GM12874 (cell line): ENCODE data around the gene PRR20E.
"Not testable (repeated sequence)": the region's sequence is repeated elsewhere in the genome, so short reads cannot be mapped to it uniquely, and the experiment has no call there.

Source experiments
- TF ChIP-seq, protein P1 (sequence below): IDR thresholded peaks from 2 replicates; pipeline ENCODE4 v1.5.1; 2011; ENCODE audit warnings: low read depth, mild to moderate bottlenecking, control low read depth, low read length, moderate library complexity; ENCODE audit not compliant: insufficient read depth

The PRR20E gene

DNA sequence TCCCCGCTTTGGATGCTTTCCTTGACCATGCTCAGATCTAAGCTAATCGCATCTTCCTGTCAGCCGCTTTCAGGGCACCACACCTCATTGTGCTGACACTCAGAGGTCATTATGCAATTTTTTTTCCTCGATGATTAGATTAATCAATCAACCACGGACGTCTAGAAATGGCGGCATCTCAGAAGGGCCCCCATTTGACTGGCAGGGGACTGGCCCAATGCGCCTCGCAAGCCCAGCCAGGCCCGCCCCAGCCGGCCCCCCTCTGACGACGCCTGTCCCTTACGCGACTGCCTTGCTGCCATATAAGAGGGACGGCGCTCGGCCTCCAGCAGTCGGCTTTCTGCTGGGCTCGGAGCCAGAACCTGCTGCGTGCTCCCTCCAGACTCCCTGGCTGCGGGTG lies 19.8 kb upstream of the PRR20E start, which contains the start of gene PRR20B:
Gene PRR20B, plus strand, starts transcription at position 301 of the 400 bp plus-strand sequence. CDS start 387 bp downstream, outside the sequence.
- TF ChIP-seq, protein P1, sequence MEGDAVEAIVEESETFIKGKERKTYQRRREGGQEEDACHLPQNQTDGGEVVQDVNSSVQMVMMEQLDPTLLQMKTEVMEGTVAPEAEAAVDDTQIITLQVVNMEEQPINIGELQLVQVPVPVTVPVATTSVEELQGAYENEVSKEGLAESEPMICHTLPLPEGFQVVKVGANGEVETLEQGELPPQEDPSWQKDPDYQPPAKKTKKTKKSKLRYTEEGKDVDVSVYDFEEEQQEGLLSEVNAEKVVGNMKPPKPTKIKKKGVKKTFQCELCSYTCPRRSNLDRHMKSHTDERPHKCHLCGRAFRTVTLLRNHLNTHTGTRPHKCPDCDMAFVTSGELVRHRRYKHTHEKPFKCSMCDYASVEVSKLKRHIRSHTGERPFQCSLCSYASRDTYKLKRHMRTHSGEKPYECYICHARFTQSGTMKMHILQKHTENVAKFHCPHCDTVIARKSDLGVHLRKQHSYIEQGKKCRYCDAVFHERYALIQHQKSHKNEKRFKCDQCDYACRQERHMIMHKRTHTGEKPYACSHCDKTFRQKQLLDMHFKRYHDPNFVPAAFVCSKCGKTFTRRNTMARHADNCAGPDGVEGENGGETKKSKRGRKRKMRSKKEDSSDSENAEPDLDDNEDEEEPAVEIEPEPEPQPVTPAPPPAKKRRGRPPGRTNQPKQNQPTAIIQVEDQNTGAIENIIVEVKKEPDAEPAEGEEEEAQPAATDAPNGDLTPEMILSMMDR = not testable (repeated sequence)

DNA sequence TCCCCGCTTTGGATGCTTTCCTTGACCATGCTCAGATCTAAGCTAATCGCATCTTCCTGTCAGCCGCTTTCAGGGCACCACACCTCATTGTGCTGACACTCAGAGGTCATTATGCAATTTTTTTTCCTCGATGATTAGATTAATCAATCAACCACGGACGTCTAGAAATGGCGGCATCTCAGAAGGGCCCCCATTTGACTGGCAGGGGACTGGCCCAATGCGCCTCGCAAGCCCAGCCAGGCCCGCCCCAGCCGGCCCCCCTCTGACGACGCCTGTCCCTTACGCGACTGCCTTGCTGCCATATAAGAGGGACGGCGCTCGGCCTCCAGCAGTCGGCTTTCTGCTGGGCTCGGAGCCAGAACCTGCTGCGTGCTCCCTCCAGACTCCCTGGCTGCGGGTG lies 13.2 kb upstream of the PRR20E start, which contains the start of gene PRR20C:
Gene PRR20C, plus strand, starts transcription at position 301 of the 400 bp plus-strand sequence. CDS start 387 bp downstream, outside the sequence.
- TF ChIP-seq, protein P1 = not testable (repeated sequence)

DNA sequence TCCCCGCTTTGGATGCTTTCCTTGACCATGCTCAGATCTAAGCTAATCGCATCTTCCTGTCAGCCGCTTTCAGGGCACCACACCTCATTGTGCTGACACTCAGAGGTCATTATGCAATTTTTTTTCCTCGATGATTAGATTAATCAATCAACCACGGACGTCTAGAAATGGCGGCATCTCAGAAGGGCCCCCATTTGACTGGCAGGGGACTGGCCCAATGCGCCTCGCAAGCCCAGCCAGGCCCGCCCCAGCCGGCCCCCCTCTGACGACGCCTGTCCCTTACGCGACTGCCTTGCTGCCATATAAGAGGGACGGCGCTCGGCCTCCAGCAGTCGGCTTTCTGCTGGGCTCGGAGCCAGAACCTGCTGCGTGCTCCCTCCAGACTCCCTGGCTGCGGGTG lies 6.7 kb upstream of the PRR20E start, which contains the start of gene PRR20D:
Gene PRR20D, plus strand, starts transcription at position 301 of the 400 bp plus-strand sequence. CDS start 387 bp downstream, outside the sequence.
- TF ChIP-seq, protein P1 = not testable (repeated sequence)

DNA sequence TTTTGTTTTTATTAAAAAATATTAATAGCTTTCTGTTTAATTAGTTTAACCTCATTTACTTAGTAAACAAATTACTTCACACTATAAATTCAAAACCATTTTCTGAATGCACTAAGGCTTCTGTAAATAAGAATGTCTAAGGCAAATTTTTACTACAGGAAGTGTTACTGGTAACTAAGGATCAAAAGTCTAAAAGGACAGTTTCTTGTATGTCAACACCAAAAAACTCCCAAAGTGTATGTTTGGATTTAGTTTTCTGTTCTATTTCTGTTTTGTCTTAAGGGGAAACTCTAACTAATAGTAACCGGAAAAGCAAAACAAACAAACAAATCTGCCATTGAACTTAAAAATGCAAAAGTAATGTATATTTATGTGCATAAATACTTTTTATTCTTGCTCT lies 24.7 kb downstream of the PRR20E start:
- TF ChIP-seq, protein P1 = no peak

DNA sequence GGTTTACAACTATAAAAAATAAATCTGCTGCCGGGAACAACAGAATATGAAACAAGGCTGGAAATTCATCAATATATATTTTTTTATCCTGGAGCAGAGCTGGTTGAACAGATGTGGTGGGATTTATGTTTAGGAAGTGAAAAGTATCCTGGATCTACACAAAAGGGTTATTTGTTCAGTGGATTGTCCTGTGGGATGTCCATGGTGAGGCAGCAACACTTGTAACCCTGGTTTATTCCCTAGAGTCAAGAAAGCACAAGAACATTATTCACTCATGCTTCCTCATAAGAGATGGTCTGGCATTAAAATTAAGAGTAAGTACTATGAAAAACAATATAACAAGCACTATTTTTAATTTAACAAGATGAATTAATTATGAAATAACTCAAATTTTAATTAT lies 46.0 kb downstream of the PRR20E start:
- TF ChIP-seq, protein P1 = no peak
